ENCODE data around the gene SPOCK1. TPM values are rescaled to one million over a fixed set of nuclear protein-coding genes. Genes with fewer than 3 reads are reported as not detected.

The SPOCK1 gene
- total and polyA plus RNA-seq, 9 of the 15 experiments (the other 6 are each of a cell fraction or from before 2014, with no cell fraction given) = 0.01 to 0.35 (median 0.04) TPM; not detected in 6

- no peak for TF ChIP-seq GTF2F1 (IDR thresholded peaks at IDR 0.05; ENCODE audit: low read depth, low read length)
- TF ChIP-seq L3MBTL2 (IDR thresholded peaks at IDR 0.05) = no peak
- no peak for TF ChIP-seq ARID3B (CRISPR knock-in tag; IDR thresholded peaks at IDR 0.05; ENCODE audit: borderline replicate concordance)
- no peak for TF ChIP-seq PHB2 (IDR thresholded peaks at IDR 0.05; ENCODE audit: low read depth)
- TF ChIP-seq TBP (optimal IDR thresholded peaks at IDR 0.05; ENCODE audit: low read depth, low read length) = no peak
Measured at GRCh38 chr5:137212471-137212870, 286.7 kb downstream of the SPOCK1 start (continued).

DNA sequence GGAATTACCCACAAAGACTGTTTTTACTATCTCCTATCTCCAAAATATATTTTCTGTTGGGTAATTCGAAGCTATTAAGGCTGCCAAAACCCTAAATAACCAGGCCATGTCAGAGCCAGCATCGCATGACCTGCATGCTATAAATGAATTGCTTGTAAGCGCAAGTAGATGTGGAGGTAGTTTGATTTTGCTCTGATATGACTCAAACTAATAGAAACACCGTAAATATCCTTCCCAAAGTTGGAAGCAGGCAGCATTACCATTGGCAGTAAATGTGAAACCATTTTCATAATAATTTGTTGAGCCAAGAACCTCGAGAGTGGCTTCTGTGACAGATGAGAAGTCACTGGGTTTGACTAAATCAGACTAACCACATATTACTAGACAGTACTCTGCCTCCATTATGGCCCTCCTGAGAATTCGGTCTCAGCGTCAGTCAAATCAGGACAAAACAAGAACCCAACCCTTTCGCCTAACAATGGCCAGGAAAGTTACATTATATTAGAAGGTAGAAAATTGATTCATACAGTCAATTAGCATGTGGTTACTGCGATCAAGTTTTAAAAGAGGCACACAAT lies 289.8 kb downstream of the SPOCK1 start:
- intact Hi-C loops (cut with micrococcal nuclease) = no loop called here

More for the DNA sequence above, 289.8 kb downstream of the SPOCK1 start:
- CTCF ChIA-PET (ENCODE audit: low intra/inter-chr PET ratio) = no interaction called here
- H3K4me2 ChIP-seq (ENCODE audit: insufficient read depth, low read length) = no peak overlapping the region
- 1% methylated on average over 9 of the region's 9 CpGs for WGBS (ENCODE audit: insufficient coverage, low coverage, missing lambda C conversion rate)
- H3K4me1 ChIP-seq (replicated peaks in 1 of 2; ENCODE audit: control insufficient read depth in 2 of 2, insufficient read depth in 2 of 2, low read length in 2 of 2) = no peaks in the 10 kb centered on the region
- H2AFZ ChIP-seq (ENCODE audit: low read depth, low read length) = no peak overlapping the region
- FAIRE-seq = no peak
- H3K36me3 ChIP-seq (ENCODE audit: control insufficient read depth, insufficient read depth, low read length) = no peaks in the 10 kb centered on the region
- TF ChIP-seq E4F1 (CRISPR knock-in tag; IDR thresholded peaks at IDR 0.05; ENCODE audit: borderline replicate concordance) = no peak
- TF ChIP-seq, protein P1, sequence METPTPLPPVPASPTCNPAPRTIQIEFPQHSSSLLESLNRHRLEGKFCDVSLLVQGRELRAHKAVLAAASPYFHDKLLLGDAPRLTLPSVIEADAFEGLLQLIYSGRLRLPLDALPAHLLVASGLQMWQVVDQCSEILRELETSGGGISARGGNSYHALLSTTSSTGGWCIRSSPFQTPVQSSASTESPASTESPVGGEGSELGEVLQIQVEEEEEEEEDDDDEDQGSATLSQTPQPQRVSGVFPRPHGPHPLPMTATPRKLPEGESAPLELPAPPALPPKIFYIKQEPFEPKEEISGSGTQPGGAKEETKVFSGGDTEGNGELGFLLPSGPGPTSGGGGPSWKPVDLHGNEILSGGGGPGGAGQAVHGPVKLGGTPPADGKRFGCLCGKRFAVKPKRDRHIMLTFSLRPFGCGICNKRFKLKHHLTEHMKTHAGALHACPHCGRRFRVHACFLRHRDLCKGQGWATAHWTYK (CRISPR knock-in tag; IDR thresholded peaks at IDR 0.05) = no peak
- TF ChIP-seq PCBP2 (IDR thresholded peaks at IDR 0.05; ENCODE audit: low read depth, low read length, poor library complexity, severe bottlenecking) = no peak
- TF ChIP-seq FOXJ3 (CRISPR knock-in tag; IDR thresholded peaks at IDR 0.05) = no peak
- TF ChIP-seq CBX3 (IDR thresholded peaks at IDR 0.05; ENCODE audit: borderline replicate concordance in 1 of 2, low read length in 2 of 2) = no peak
- TF ChIP-seq KLF16 (IDR thresholded peaks at IDR 0.05) = no peak
- TF ChIP-seq ZNF644 (tag; IDR thresholded peaks at IDR 0.05; ENCODE audit: low read depth) = no peak
- no peak for TF ChIP-seq ZEB2 (IDR thresholded peaks at IDR 0.05)
- no peak for TF ChIP-seq HNRNPLL (IDR thresholded peaks at IDR 0.05; ENCODE audit: low read depth, low read length, poor library complexity, severe bottlenecking)
- TF ChIP-seq RHOXF2B (CRISPR knock-in tag; conservative IDR thresholded peaks at IDR 0.05) = no peak
- no peaks in the 10 kb centered on the region for H4K20me1 ChIP-seq (replicated peaks; ENCODE audit: control insufficient read depth, insufficient read depth, low read length)
- no TSS peak for BruUV-seq (replicated peaks)
- no peak overlapping the region for H3K4me3 ChIP-seq
- in situ Hi-C loops (cut with MboI) = no loop called here
- H3K9ac ChIP-seq (ENCODE audit: insufficient read depth in 1 of 2, low read depth in 2 of 2, low read length in 2 of 2) = no peak overlapping the region
- H3K79me2 ChIP-seq (ENCODE audit: control insufficient read depth, insufficient read depth, low read length) = no peaks in the 10 kb centered on the region
- no peak for DNase-seq (ENCODE audit: extremely low read depth in 1 of 4, low spot score in 3 of 4)
- no peaks in the 10 kb centered on the region for H3K27me3 ChIP-seq (ENCODE audit: control insufficient read depth in 2 of 2, insufficient read depth in 2 of 2, low read length in 2 of 2)
- H3K27ac ChIP-seq (ENCODE audit: extremely low read depth, low read depth, low read length) = no peak overlapping the region
- POLR2A ChIA-PET = no interaction called here
- H3K9me3 ChIP-seq (replicated peaks; ENCODE audit: control insufficient read depth, insufficient read depth, low read depth, low read length) = no peaks in the 10 kb centered on the region
- ATAC-seq = no peak
- no peaks in the 10 kb centered on the region for H3K9me1 ChIP-seq (ENCODE audit: control insufficient read depth, insufficient read depth, low read length)
